OCI-LY3 (cell line): Measurements from ENCODE around the gene HSPG2.
"Not testable (repeated sequence)": the region's sequence is repeated elsewhere in the genome, so short reads cannot be mapped to it uniquely, and the experiment has no call there.

ENCODE experiments used
- H2AFZ ChIP-seq: fragments of 200-600, 300-600 bp; shearing (Covaris generic); 2 replicates; pipeline ENCODE4 v1.6.0; 2014; ENCODE audit warnings: antibody characterized with exemption, low read depth, low read length
- H3K27ac ChIP-seq: fragments of 200-600, 300-600 bp; sonication (generic); 2 replicates; pipeline ENCODE4 v1.5.1; 2014; ENCODE audit warnings: mild to moderate bottlenecking, low read length, moderate library complexity, mixed read lengths
- H3K27me3 ChIP-seq: fragments of 200-600, 300-600 bp; sonication (generic); 2 replicates; pipeline ENCODE4 v1.6.1; 2014; ENCODE audit warnings: low read depth, low read length, mixed read lengths
- H3K36me3 ChIP-seq: fragments of 200-600, 300-600 bp; sonication (generic); replicated peaks from 2 replicates; pipeline ENCODE3; 2014; ENCODE audit warnings: low read depth, low read length, mixed read lengths
- H3K4me1 ChIP-seq: fragments of 300-600, 200-600 bp; sonication (generic); 2 replicates; pipeline ENCODE4 v1.6.1; 2014; ENCODE audit warnings: low read length, mixed read lengths
- H3K4me2 ChIP-seq: fragments of 200-600, 300-600 bp; sonication (generic); 2 replicates; pipeline ENCODE4 v1.6.1; 2014; ENCODE audit warnings: low read length, mixed read lengths
- H3K4me3 ChIP-seq: fragments of 300-600, 200-600 bp; sonication (generic); 2 replicates; pipeline ENCODE4 v1.5.1; 2014; ENCODE audit warnings: antibody characterized with exemption, mild to moderate bottlenecking, low read length, moderate library complexity
- H3K79me2 ChIP-seq: fragments of 300-600, 200-600 bp; shearing (Covaris generic); 2 replicates; pipeline ENCODE4 v1.6.1; 2014; ENCODE audit warnings: mild to moderate bottlenecking, low read length, mixed read lengths
- H3K9ac ChIP-seq: fragments of 300-600, 200-600 bp; shearing (Covaris generic); 2 replicates; pipeline ENCODE4 v1.6.0; 2014; ENCODE audit warnings: mild to moderate bottlenecking, low read length, moderate library complexity
- H3K9me3 ChIP-seq: fragments of 200-600, 300-600 bp; shearing (Covaris generic); 2 replicates; pipeline ENCODE4 v1.6.1; 2014; ENCODE audit warnings: low read length, mixed read lengths; ENCODE audit not compliant: insufficient read depth
- H4K20me1 ChIP-seq: fragments of 200-600, 300-600 bp; sonication (generic); 2 replicates; pipeline ENCODE4 v1.6.1; 2016; ENCODE audit warnings: low read length, mixed read lengths; ENCODE audit not compliant: insufficient read depth
- EZH2phosphoT487 ChIP-seq: fragments of 200-600 bp; shearing (Covaris generic); IDR thresholded peaks from 2 replicates; pipeline ENCODE4 v1.6.1; 2018; ENCODE audit warnings: antibody characterized with exemption, mixed run types, low read depth
- TF ChIP-seq, protein P1 (sequence below): fragments of 200-600, 300-600 bp; sonication (generic); IDR thresholded peaks from 2 replicates; pipeline ENCODE4 v1.5.1; 2014; ENCODE audit warnings: antibody characterized with exemption, low read length, low read depth

The HSPG2 gene

DNA sequence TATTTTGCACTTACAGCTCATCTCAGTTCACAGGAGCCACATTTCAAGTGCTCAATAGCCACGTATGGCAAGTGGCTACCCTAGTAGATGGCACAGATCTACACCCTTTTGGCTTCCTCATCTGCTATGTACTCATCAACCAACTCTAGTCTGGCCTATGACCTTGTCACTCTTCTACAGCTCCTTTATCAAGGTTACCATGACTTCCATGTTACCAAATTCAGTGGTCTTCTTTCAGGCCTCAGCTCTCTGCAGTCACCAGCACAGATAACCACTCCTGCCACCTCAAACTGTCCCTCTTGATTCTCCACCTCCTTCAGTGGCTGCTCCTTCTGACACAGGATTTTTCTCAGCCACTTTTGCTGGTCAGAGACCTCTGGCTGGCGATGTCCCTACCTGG lies 142.5 kb downstream of the HSPG2 start:
- Histone ChIP-seq H3K27ac (no peak overlapping the region), H4K20me1 (no peaks in the 10 kb centered on the region), H3K4me1 (peaks cover 8% of the 10 kb centered on the region), H3K4me2 (no peak overlapping the region), H2AFZ (no peak overlapping the region), H3K36me3 (no peaks in the 10 kb centered on the region), H3K9me3 (no peaks in the 10 kb centered on the region), H3K79me2 (no peaks in the 10 kb centered on the region), H3K27me3 (no peaks in the 10 kb centered on the region), H3K4me3 (no peak overlapping the region), H3K9ac (no peak overlapping the region)
- TF ChIP-seq, protein P1, sequence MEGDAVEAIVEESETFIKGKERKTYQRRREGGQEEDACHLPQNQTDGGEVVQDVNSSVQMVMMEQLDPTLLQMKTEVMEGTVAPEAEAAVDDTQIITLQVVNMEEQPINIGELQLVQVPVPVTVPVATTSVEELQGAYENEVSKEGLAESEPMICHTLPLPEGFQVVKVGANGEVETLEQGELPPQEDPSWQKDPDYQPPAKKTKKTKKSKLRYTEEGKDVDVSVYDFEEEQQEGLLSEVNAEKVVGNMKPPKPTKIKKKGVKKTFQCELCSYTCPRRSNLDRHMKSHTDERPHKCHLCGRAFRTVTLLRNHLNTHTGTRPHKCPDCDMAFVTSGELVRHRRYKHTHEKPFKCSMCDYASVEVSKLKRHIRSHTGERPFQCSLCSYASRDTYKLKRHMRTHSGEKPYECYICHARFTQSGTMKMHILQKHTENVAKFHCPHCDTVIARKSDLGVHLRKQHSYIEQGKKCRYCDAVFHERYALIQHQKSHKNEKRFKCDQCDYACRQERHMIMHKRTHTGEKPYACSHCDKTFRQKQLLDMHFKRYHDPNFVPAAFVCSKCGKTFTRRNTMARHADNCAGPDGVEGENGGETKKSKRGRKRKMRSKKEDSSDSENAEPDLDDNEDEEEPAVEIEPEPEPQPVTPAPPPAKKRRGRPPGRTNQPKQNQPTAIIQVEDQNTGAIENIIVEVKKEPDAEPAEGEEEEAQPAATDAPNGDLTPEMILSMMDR = no peak
- no peak for TF ChIP-seq EZH2phosphoT487

DNA sequence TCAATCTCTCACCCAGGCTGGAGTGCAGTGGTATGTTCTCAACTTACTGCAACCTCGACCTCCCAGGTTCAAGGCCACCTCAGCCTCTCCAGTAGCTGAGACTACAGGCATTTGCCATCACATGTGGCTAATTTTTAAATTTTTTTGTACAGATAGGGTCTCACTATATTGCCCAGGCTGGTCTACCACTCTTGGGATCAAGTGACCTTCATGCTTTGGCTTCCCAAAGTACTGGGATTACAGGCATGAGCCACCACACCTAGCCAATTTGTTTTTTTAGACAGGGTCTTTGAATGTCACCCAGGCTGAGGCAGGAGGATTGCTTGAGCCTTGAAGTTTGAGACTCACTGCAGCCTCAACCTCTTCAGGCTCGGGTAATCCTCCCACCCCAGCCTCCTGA lies 144.0 kb downstream of the HSPG2 start:
- Histone ChIP-seq H3K9ac (no peak overlapping the region), H3K4me2 (no peak overlapping the region), H2AFZ (no peak overlapping the region), H3K27me3 (no peaks in the 10 kb centered on the region), H3K9me3 (no peaks in the 10 kb centered on the region), H4K20me1 (no peaks in the 10 kb centered on the region), H3K36me3 (no peaks in the 10 kb centered on the region), H3K27ac (no peak overlapping the region), H3K4me1 (peaks cover 6% of the 10 kb centered on the region), H3K79me2 (no peaks in the 10 kb centered on the region), H3K4me3 (no peak overlapping the region)
- no peak for TF ChIP-seq EZH2phosphoT487
- TF ChIP-seq, protein P1 = no peak

DNA sequence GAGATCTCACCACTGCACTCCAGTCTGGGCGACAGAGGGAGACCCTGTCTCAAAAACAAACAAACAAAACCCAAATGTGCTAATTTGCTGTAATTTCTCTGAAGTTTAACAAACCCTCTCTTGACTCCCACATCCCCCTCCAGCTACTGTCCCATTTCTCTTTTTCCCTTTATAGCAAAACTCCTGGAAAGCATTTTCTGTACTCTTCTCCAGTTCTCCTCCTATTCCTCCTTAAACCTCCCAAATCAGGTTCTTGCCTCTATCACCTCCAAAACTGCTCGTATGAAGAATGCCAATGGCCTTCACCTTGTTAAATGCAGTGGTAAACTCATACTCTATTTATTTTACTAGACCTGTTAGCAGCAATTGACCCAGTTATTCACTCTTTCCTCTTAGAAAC lies 150.5 kb downstream of the HSPG2 start:
- peaks cover 7% of the 10 kb centered on the region for H3K4me1 ChIP-seq
- H3K27me3 ChIP-seq = no peaks in the 10 kb centered on the region
- H3K4me3 ChIP-seq = no peak overlapping the region
- H3K9me3 ChIP-seq = no peaks in the 10 kb centered on the region
- H3K79me2 ChIP-seq = peaks cover 13% of the 10 kb centered on the region
- no peaks in the 10 kb centered on the region for H3K36me3 ChIP-seq
- no peak overlapping the region for H3K9ac ChIP-seq
- no peak for TF ChIP-seq EZH2phosphoT487
- TF ChIP-seq, protein P1 = no peak
- no peak overlapping the region for H2AFZ ChIP-seq
- H4K20me1 ChIP-seq = no peaks in the 10 kb centered on the region
- no peak overlapping the region for H3K27ac ChIP-seq
- no peak overlapping the region for H3K4me2 ChIP-seq

DNA sequence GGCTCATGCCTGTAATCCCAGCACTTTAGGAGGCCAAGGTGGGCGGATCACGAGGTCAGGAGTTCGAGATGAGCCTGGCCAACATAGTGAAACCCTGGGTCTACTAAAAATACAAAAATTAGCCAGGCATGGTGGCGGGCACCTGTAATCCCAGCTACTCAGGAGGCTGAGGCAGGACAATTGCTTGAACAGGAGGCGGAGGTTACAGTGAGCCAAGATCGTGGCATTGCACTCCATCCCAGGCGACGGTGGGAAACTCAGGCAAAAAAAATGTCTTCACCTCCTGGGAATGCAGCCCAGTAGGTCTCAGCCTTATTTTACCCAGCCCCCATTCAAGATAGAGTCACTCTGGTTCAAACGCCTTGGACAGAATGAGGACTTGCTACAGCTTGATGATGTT lies 151.3 kb downstream of the HSPG2 start:
- H3K4me2 ChIP-seq, H3K27ac ChIP-seq, H3K9me3 ChIP-seq, H3K36me3 ChIP-seq, H4K20me1 ChIP-seq, H3K9ac ChIP-seq, H2AFZ ChIP-seq, H3K4me1 ChIP-seq, H3K4me3 ChIP-seq, H3K27me3 ChIP-seq: not testable (repeated sequence)
- peaks cover 22% of the 10 kb centered on the region for H3K79me2 ChIP-seq
